ENCODE data around the gene LRP1B.

Gene LRP1B

GRCh38 chr2:140882671-140883620 lies 1247.9 kb downstream of the LRP1B start:
- no peak for DNase-seq

- no peak for DNase-seq
These were observed 1250.2 kb downstream of the LRP1B start for GRCh38 chr2:140880573-140880972.

GRCh38 chr2:140876015-140876414 lies 1254.8 kb downstream of the LRP1B start:
- no peak for DNase-seq

GRCh38 chr2:140873915-140874531 lies 1256.8 kb downstream of the LRP1B start:
- no peak for DNase-seq

GRCh38 chr2:140869925-140870324 lies 1260.9 kb downstream of the LRP1B start:
- no peak for DNase-seq

- no peak for DNase-seq
These were observed 1261.7 kb downstream of the LRP1B start for GRCh38 chr2:140869107-140869506.

GRCh38 chr2:140865837-140866236 lies 1265.0 kb downstream of the LRP1B start:
- no peak for DNase-seq

GRCh38 chr2:140863713-140864112 lies 1267.1 kb downstream of the LRP1B start:
- no peak for DNase-seq

- DNase-seq: no peak
These were observed 1268.6 kb downstream of the LRP1B start for GRCh38 chr2:140862181-140862580.

- no peak for DNase-seq
These were observed 1269.2 kb downstream of the LRP1B start for GRCh38 chr2:140861666-140862065.

- DNase-seq: no peak
These were observed 1275.3 kb downstream of the LRP1B start for GRCh38 chr2:140855471-140855870.

- DNase-seq: no peak
These were observed 1279.4 kb downstream of the LRP1B start for GRCh38 chr2:140851258-140851981.

GRCh38 chr2:140843186-140843585 lies 1287.6 kb downstream of the LRP1B start:
- no peak for DNase-seq

GRCh38 chr2:140842110-140842509 lies 1288.7 kb downstream of the LRP1B start:
- no peak for DNase-seq

- DNase-seq: no peak
These were observed 1289.7 kb downstream of the LRP1B start for GRCh38 chr2:140841141-140841540.

GRCh38 chr2:140836826-140837225 lies 1294.0 kb downstream of the LRP1B start:
- DNase-seq: no peak

- no peak for DNase-seq
These were observed 1295.7 kb downstream of the LRP1B start for GRCh38 chr2:140835079-140835478.

- DNase-seq: no peak
These were observed 1316.7 kb downstream of the LRP1B start for GRCh38 chr2:140814141-140814540.

GRCh38 chr2:140808820-140809219 lies 1322.0 kb downstream of the LRP1B start:
- DNase-seq: no peak

GRCh38 chr2:140808211-140808610 lies 1322.6 kb downstream of the LRP1B start:
- no peak for DNase-seq

- DNase-seq: no peak
These were observed 1326.0 kb downstream of the LRP1B start for GRCh38 chr2:140804700-140805260.

GRCh38 chr2:140801311-140801710 lies 1329.5 kb downstream of the LRP1B start:
- DNase-seq: no peak

- DNase-seq: no peak
These were observed 1333.1 kb downstream of the LRP1B start for GRCh38 chr2:140797718-140798117.

Data from central memory CD4-positive, alpha-beta T cell (primary cell).